Pancreas (tissue), 10 donors: Measurements from ENCODE around the gene ARHGAP10. TPM values are rescaled to one million over a fixed set of nuclear protein-coding genes. Genes with fewer than 3 reads are reported as not detected.

Experiments
- ATAC-seq, 4 donors: fragments of 200-7000 bp; cut with Tn5 transposase; one replicate each; pipeline versions ENCODE4 v1.8.0 to v1.9.1; 2020; ENCODE audit warnings: mild to moderate bottlenecking in 4 of 4, moderate library complexity in 4 of 4
- DNase-seq, 6 donors: peaks; one replicate each; pipeline ENCODE4 v3.0.0-alpha.2; 2020
- FAIRE-seq: peaks from 2 replicates; lab custom pipeline; 2012; peaks lifted over from hg19 to GRCh38; lab: Jason Lieb, UNC
- H3K27ac ChIP-seq, 4 donors: fragments of 200-600 bp; sonication (generic); 1 replicate in 3 of 4; 2 replicates in 1 of 4; pipeline versions ENCODE4 v1.5.0 to v1.8.0; 2020
- H3K27me3 ChIP-seq, 4 donors: fragments of 200-600 bp; one replicate each; pipeline ENCODE4 v1.8.0; 2021
- H3K36me3 ChIP-seq, 3 donors: fragments of 200-600 bp; sonication (generic) in 1 of 3; one replicate each; pipeline versions ENCODE4 v1.5.0 to v1.8.0; 2020 to 2021
- H3K4me1 ChIP-seq, 3 donors: fragments of 200-600 bp; one replicate each; pipeline ENCODE4 v1.8.0; 2021
- H3K4me3 ChIP-seq, 4 donors: fragments of 200-600 bp; sonication (generic) in 2 of 4; one replicate each; pipeline versions ENCODE4 v1.5.0 to v1.8.0; 2020 to 2021
- H3K9me3 ChIP-seq, 4 donors: fragments of 200-600 bp; one replicate each; pipeline ENCODE4 v1.8.0; 2021
- CTCF ChIP-seq, 4 donors: fragments of 200-600 bp; sonication (generic) in 3 of 4; IDR thresholded peaks; one replicate each; pipeline versions ENCODE4 v1.5.0 to v1.8.0; 2021; ENCODE audit warnings: antibody characterized with exemption in 4 of 4
- WGBS, 2 donors: extraction: QIAGEN DNeasy Blood & Tissue Kit; methylation state at CpG; one replicate each; pipeline ENCODE4 v1.1.7; 2013; 5-methylcytosine and 5-hydroxymethylcytosine counted together
- intact Hi-C, 3 donors: fragments of 100-400 bp; cut with DNase I; formaldehyde crosslinking; loops; one replicate each; pipeline versions ENCODE4 v1.11.1 to v1.14.2; 2022
- polyA plus RNA-seq, 2 donors: library from polyadenylated mRNA; stranded (reverse); fragments of 200-250 nt; gene quantifications; one replicate each; pipeline ENCODE4 v1.2.3, GENCODE V29; 2013
- total RNA-seq, 6 donors: library from RNA; stranded (reverse); fragmentation: NEBNext Ultra II Directional in 4 of 6; extraction: Animal tissue kit (Norgen Biotek cat#: 25700) in 4 of 6; gene quantifications; one replicate each; pipeline versions ENCODE4 v1.2.1 to v1.2.4, GENCODE V29; 2021 to 2023
- donor health status: healthy with polysubstance abuse.
- donor health status: DM: no; HTN: no; CAD: no; lungs with moderate emphysema.
- donor health status: DM: no; HTN: no; CAD: no.
- donor health status: control.
- donor health status: control.
- donor health status: Bipolar disorder and iron deficiency.
- donor health status: DM: yes; HTN: yes; CAD: no.
- donor health status: DM: no; HTN: no; CAD: no.
- donor health status: DM: no; HTN: no; CAD: no.
- donor health status: DM: yes; HTN: yes; CAD: no.

The ARHGAP10 gene
- total and polyA plus RNA-seq, 8 donors = 6.3 to 14.8 (median 8.7) TPM

- intact Hi-C loops = no loop called here
- ATAC-seq (no peak), FAIRE-seq (no peak), DNase-seq (no peak)
- TF ChIP-seq CTCF (IDR thresholded peaks at IDR 0.05) = no peak
- Histone ChIP-seq H3K9me3 (no peaks in the 10 kb centered on the region), H3K4me1 (peaks cover 14 to 33% (median 20%) of the 10 kb centered on the region in 3 donors), H3K36me3 (no peaks in the 10 kb centered on the region), H3K27ac (no peak overlapping the region), H3K4me3 (no peak overlapping the region), H3K27me3 (no peaks in the 10 kb centered on the region)
- WGBS, 2 donors = 85 to 87% methylated on average over 3 of the region's 3 CpGs
Observed at GRCh38 chr4:147828331-147828905, 96.5 kb downstream of the ARHGAP10 start.

- Histone ChIP-seq H3K27me3 (no peaks in the 10 kb centered on the region), H3K9me3 (no peaks in the 10 kb centered on the region), H3K4me3 (no peak overlapping the region), H3K36me3 (no peaks in the 10 kb centered on the region), H3K4me1 (peaks cover 14 to 33% (median 20%) of the 10 kb centered on the region in 3 donors), H3K27ac (no peak overlapping the region)
- ATAC-seq (no peak), DNase-seq (no peak), FAIRE-seq (no peak)
- intact Hi-C loops = no loop called here
- TF ChIP-seq CTCF (IDR thresholded peaks at IDR 0.05) = no peak
- 73 to 75% methylated on average over 13 of the region's 13 CpGs for WGBS, 2 donors
Observed at GRCh38 chr4:147829401-147830101, 97.7 kb downstream of the ARHGAP10 start.

GRCh38 chr4:147830102-147830463, 98.2 kb downstream of the ARHGAP10 start:
- H3K4me1 ChIP-seq = peaks cover 14 to 32% (median 20%) of the 10 kb centered on the region in 3 donors
- no peak overlapping the region for H3K27ac ChIP-seq
- no peaks in the 10 kb centered on the region for H3K9me3 ChIP-seq
- no peak overlapping the region for H3K4me3 ChIP-seq
- no peaks in the 10 kb centered on the region for H3K36me3 ChIP-seq
- ATAC-seq = no peak
- no peak for DNase-seq
- FAIRE-seq = no peak
- intact Hi-C loops = no loop called here
- no peaks in the 10 kb centered on the region for H3K27me3 ChIP-seq
- WGBS, 2 donors = 87 to 92% methylated on average over 3 of the region's 3 CpGs
- no peak for TF ChIP-seq CTCF (IDR thresholded peaks at IDR 0.05)

- H3K4me3 ChIP-seq = no peak overlapping the region
- FAIRE-seq (no peak), ATAC-seq (no peak), DNase-seq (no peak)
- H3K36me3 ChIP-seq = no peaks in the 10 kb centered on the region
- H3K27ac ChIP-seq = peak overlapping the region in 2 of 4 donors; percentile 67 to 68
- no peaks in the 10 kb centered on the region for H3K9me3 ChIP-seq
- TF ChIP-seq CTCF (IDR thresholded peaks at IDR 0.05) = no peak
- WGBS, 2 donors = 78 to 87% methylated on average over 3 of the region's 3 CpGs
- H3K4me1 ChIP-seq = peaks cover 9 to 25% (median 16%) of the 10 kb centered on the region in 3 donors
- H3K27me3 ChIP-seq = no peaks in the 10 kb centered on the region
- intact Hi-C loops = no loop called here
Observed at GRCh38 chr4:147830987-147831386, 99.1 kb downstream of the ARHGAP10 start.
